Body of pancreas (tissue), 4 donors: Measurements from ENCODE around the gene BCL2L11.

Experiments used
- POLR2A ChIP-seq, 3 donors: fragments of 450-650 bp; IDR thresholded peaks; one replicate each; pipeline ENCODE4 v1.6.1; 2016; ENCODE audit warnings: antibody characterized with exemption in 3 of 3, mild to moderate bottlenecking in 2 of 3
- TF ChIP-seq, protein P1 (sequence below), 7 experiments: fragments of 450-650 bp in 4 of 7; fragments of 200-600 bp in 3 of 7; sonication (generic) in 3 of 7; IDR thresholded peaks; one replicate each; pipeline ENCODE4 v1.5.1; 2016 to 2019; ENCODE audit warnings: antibody characterized with exemption in 7 of 7

GRCh38 chr2:111156529-111156928 is 35.8 kb downstream of the BCL2L11 start:
- TF ChIP-seq, protein P1, sequence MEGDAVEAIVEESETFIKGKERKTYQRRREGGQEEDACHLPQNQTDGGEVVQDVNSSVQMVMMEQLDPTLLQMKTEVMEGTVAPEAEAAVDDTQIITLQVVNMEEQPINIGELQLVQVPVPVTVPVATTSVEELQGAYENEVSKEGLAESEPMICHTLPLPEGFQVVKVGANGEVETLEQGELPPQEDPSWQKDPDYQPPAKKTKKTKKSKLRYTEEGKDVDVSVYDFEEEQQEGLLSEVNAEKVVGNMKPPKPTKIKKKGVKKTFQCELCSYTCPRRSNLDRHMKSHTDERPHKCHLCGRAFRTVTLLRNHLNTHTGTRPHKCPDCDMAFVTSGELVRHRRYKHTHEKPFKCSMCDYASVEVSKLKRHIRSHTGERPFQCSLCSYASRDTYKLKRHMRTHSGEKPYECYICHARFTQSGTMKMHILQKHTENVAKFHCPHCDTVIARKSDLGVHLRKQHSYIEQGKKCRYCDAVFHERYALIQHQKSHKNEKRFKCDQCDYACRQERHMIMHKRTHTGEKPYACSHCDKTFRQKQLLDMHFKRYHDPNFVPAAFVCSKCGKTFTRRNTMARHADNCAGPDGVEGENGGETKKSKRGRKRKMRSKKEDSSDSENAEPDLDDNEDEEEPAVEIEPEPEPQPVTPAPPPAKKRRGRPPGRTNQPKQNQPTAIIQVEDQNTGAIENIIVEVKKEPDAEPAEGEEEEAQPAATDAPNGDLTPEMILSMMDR (IDR thresholded peaks at IDR 0.05), result no peak
- no peak for TF ChIP-seq POLR2A (IDR thresholded peaks at IDR 0.05)
